Neural cell (in vitro differentiated cells): ENCODE data around the gene MAP3K5.

ENCODE experiments used
- EP300 ChIP-seq: fragments of 450-650 bp; conservative IDR thresholded peaks from 2 replicates; pipeline ENCODE4 v1.6.1; 2014; ENCODE audit warnings: antibody characterized with exemption, mild to moderate bottlenecking, moderate library complexity; ENCODE audit not compliant: poor library complexity, severe bottlenecking
- EZH2 ChIP-seq: fragments of 200-600, 300-800 bp; shearing (Covaris generic), sonication (generic); IDR thresholded peaks from 2 replicates; pipeline ENCODE4 v1.6.1; 2014; ENCODE audit warnings: antibody characterized with exemption, low read length, borderline replicate concordance, mild to moderate bottlenecking; ENCODE audit not compliant: insufficient read depth, poor library complexity, severe bottlenecking
- MXI1 ChIP-seq: fragments of 450-650 bp; conservative IDR thresholded peaks from 2 replicates; pipeline ENCODE4 v1.6.1; 2014; ENCODE audit warnings: antibody characterized with exemption, mild to moderate bottlenecking; ENCODE audit not compliant: poor library complexity, severe bottlenecking
- POLR2AphosphoS5 ChIP-seq: IDR thresholded peaks from 2 replicates; pipeline ENCODE4 v1.6.1; 2012
- RAD21 ChIP-seq: fragments of 450-650 bp; conservative IDR thresholded peaks from 2 replicates; pipeline ENCODE4 v1.6.1; 2014; ENCODE audit warnings: antibody characterized with exemption, mild to moderate bottlenecking, moderate library complexity
- TAF1 ChIP-seq: IDR thresholded peaks from 2 replicates; pipeline ENCODE4 v1.6.1; 2012; ENCODE audit warnings: low read depth
- TF ChIP-seq, protein P1 (sequence below): fragments of 450-650 bp; IDR thresholded peaks from 2 replicates; pipeline ENCODE4 v1.5.1; 2014; ENCODE audit warnings: antibody characterized with exemption, mild to moderate bottlenecking, moderate library complexity; ENCODE audit not compliant: poor library complexity, severe bottlenecking
- TF ChIP-seq, protein P2 (sequence below): IDR thresholded peaks from 2 replicates; pipeline ENCODE4 v1.6.1; 2012; ENCODE audit warnings: borderline replicate concordance

GRCh38 chr6:136783495-136784270, 8.6 kb downstream of the MAP3K5 start:
- TF ChIP-seq EP300 (no peak), EZH2 (no peak), RAD21 (no peak), POLR2AphosphoS5 (no peak), MXI1 (no peak), TAF1 (no peak)
- TF ChIP-seq, protein P1, sequence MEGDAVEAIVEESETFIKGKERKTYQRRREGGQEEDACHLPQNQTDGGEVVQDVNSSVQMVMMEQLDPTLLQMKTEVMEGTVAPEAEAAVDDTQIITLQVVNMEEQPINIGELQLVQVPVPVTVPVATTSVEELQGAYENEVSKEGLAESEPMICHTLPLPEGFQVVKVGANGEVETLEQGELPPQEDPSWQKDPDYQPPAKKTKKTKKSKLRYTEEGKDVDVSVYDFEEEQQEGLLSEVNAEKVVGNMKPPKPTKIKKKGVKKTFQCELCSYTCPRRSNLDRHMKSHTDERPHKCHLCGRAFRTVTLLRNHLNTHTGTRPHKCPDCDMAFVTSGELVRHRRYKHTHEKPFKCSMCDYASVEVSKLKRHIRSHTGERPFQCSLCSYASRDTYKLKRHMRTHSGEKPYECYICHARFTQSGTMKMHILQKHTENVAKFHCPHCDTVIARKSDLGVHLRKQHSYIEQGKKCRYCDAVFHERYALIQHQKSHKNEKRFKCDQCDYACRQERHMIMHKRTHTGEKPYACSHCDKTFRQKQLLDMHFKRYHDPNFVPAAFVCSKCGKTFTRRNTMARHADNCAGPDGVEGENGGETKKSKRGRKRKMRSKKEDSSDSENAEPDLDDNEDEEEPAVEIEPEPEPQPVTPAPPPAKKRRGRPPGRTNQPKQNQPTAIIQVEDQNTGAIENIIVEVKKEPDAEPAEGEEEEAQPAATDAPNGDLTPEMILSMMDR, result no peak
- TF ChIP-seq, protein P2, sequence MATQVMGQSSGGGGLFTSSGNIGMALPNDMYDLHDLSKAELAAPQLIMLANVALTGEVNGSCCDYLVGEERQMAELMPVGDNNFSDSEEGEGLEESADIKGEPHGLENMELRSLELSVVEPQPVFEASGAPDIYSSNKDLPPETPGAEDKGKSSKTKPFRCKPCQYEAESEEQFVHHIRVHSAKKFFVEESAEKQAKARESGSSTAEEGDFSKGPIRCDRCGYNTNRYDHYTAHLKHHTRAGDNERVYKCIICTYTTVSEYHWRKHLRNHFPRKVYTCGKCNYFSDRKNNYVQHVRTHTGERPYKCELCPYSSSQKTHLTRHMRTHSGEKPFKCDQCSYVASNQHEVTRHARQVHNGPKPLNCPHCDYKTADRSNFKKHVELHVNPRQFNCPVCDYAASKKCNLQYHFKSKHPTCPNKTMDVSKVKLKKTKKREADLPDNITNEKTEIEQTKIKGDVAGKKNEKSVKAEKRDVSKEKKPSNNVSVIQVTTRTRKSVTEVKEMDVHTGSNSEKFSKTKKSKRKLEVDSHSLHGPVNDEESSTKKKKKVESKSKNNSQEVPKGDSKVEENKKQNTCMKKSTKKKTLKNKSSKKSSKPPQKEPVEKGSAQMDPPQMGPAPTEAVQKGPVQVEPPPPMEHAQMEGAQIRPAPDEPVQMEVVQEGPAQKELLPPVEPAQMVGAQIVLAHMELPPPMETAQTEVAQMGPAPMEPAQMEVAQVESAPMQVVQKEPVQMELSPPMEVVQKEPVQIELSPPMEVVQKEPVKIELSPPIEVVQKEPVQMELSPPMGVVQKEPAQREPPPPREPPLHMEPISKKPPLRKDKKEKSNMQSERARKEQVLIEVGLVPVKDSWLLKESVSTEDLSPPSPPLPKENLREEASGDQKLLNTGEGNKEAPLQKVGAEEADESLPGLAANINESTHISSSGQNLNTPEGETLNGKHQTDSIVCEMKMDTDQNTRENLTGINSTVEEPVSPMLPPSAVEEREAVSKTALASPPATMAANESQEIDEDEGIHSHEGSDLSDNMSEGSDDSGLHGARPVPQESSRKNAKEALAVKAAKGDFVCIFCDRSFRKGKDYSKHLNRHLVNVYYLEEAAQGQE, result no peak
